GM12875 (cell line): ENCODE results near the gene UBAC2.

Source experiments
- H3K4me3 ChIP-seq: one replicate; pipeline ENCODE4 v1.5.1; 2011; ENCODE audit warnings: low read depth, low read length, control low read depth
- CTCF ChIP-seq: IDR thresholded peaks from 2 replicates; pipeline ENCODE4 v1.5.1; 2011; ENCODE audit warnings: low read depth, mild to moderate bottlenecking, control low read depth, inconsistent platforms, low read length, moderate library complexity, borderline replicate concordance; ENCODE audit not compliant: insufficient read depth

The UBAC2 gene

DNA sequence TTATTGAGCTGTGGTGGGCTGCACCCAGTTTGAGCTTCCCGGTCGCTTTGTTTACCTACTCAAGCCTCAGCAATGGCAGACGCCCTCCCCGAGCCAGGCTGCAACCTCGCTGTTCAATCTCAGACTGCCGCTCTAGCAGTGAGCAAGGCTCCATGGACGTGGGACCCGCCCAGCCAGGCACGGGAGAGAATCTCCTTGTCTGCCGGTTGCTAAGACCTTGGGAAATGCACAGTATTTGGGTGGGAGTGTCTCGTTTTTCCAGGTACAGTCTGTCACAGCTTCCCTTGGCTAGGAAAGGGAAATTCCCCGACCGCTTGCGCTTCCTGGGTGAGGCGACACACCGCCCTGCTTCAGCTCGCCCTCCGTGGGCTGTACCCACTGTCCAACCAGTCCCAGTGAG lies 27.7 kb upstream of the UBAC2 start:
- no peak for TF ChIP-seq CTCF
- H3K4me3 ChIP-seq: no peak overlapping the region

DNA sequence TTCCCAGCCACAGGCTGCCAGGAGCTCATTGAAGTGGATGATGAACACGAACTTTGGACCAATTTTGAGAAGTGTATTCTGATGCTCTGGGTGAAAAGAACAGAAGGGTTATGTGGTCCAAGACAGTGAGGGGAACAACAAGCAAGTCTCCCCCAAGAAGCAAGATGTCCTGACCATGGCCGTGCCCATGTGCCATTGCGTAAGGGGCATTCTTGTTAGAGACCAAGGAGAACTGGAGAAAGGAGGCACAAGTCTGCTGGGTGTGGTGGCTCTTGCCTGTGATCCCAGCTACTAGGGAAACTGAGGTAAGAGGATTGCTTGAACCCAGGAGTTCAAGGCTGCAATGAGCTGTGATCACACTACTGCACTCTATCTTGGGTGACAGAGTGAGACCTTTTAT lies 27.0 kb upstream of the UBAC2 start:
- no peak for TF ChIP-seq CTCF
- H3K4me3 ChIP-seq: no peak overlapping the region

DNA sequence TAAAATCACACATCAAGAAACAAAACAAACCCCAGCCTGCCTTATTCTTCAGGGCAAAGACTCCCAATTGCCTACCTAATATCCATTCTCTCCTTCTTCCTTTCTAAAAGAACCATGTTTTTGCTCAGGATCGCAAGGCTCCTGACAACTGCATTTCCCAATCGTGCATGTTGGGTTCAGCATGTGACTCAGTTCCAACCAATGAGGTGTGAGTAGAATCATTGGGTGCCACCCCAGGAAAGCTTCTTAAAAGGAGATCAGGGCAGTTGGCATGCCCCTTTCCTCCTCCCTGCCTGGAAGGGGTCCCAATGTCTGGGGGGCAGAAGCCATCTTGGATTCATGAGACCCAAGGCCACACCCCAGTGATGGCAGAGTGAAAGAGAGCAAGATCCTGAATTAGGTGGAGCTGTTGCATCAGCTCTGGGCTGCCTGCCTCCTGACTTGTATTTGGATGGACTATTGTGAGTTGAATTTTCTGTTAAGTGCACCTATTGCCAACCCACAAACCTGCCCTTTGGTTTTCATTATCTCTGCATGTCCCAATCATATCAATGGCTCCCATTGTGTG lies 26.0 kb upstream of the UBAC2 start:
- no peak for TF ChIP-seq CTCF
- no peak overlapping the region for H3K4me3 ChIP-seq

DNA sequence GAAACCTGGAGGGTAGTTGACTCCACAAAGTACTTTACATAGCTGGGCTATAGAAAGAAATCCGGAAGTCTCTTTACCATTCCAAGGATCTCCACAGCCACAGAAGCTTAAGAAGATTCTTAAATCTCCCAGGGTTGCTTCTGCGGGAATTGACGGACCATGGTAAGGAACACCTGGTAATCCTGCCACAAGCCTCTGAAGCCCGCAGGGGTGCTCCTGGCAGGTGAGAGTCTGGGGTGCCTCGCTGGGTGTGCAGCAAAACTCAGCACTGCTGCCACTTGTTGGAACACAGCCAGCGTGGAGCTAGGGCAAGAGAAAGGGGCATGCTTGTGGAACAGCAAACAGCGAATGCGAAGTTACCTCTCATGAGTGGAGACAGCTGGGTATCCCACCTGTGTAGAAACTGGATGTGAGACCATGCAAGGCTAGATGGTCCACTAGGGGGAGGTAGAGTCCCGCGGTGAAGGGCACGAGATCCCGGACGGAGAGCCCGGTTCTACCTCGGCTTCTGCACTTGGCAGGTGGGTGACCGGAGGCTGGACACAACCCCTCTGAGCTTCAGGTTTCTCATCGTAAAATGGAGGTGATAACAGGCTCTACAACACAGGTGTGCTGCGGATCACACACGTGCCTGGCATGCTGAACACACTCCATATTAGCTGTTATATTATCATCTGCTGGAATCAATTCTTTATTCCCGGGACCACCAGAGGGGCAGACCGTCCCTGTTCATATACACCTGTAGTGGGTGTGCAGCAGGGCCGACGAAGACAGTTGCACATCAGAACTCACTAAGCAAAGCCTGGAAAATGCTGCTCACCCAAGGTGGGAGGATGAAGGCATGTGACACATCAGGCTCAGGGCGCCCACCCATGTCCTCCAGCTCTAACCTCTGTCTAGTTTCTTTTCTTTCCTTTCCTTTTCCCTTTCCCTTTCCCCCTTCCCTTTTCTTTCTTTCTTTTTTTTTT lies 24.1 kb upstream of the UBAC2 start:
- H3K4me3 ChIP-seq: no peak overlapping the region
- peak; percentile 95 for TF ChIP-seq CTCF

DNA sequence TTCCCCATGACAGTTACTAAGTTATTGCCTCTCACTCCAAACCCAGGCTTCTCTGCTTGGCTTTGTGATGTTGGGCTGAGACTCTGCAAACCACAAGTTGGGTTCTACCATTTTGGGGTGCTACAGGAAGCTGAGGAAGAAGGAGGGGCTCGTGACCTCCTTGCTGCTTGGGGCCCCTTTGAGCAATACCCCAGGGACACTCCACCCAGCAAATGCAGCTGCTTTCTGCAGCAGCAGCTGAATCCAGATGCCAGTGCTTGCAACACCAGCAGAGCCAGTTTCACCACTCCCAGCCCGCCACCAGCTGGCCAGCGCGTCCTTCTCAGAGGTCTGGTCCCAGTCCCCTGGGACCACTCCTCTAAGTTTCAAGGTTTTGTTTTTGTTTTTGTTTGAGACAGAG lies 22.0 kb upstream of the UBAC2 start:
- TF ChIP-seq CTCF: no peak
- H3K4me3 ChIP-seq: no peak overlapping the region

DNA sequence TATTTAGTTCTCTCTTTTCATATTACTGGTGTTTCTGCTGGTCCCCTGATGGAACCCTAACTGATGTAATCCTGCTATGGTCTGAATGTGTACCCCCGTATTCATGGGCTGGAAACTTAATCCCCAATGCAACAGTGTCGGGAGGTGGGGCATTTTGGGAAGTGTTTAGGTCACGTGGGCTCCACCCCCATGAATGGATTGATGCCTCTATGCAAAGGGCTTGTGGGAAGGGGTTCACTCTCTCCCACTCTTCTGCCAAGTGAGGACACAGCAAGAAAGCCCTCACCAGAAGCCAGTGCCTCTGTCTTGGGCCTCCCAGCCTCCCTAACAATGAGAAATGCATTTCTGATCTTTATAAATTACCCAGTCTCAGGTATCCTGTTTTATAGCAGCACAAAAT lies 21.2 kb upstream of the UBAC2 start:
- TF ChIP-seq CTCF: no peak
- H3K4me3 ChIP-seq: no peak overlapping the region

DNA sequence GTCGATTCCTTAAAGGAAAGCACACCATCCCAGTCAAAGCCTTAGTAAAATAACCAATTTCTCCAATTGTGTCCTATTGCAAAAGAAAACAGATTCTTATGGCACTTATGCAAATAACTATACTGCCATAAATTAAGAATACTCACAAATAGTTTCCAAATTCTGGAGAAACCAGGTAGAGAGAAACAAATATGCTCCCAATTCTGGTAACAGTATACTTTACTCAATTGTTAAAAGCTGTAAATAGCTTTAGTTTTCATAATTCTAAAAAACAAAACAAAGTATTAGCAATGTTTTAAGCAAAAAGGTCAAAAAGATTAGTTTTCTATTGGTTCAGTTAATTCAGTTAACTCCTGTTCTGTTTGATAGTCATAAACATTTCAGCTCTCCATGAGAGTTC lies 18.2 kb upstream of the UBAC2 start:
- H3K4me3 ChIP-seq: no peak overlapping the region
- TF ChIP-seq CTCF: no peak
